GM18517 (cell line): ENCODE data around the gene CCDC50.
A peak's percentile ranks its signal among the peaks of the same experiment; 100 is the strongest.

Source experiments
- ATAC-seq: cut with Tn5 transposase; IDR thresholded peaks from one replicate; pipeline ENCODE4 v1.9.1; 2021; ENCODE audit warnings: mild to moderate bottlenecking, moderate library complexity; ENCODE audit not compliant: unreplicated experiment

CCDC50 gene

GRCh38 chr3:191345334-191345733 lies 16.1 kb downstream of the CCDC50 start:
- no peak for ATAC-seq

- no peak for ATAC-seq
These were observed 18.0 kb downstream of the CCDC50 start for GRCh38 chr3:191347228-191347627.

DNA sequence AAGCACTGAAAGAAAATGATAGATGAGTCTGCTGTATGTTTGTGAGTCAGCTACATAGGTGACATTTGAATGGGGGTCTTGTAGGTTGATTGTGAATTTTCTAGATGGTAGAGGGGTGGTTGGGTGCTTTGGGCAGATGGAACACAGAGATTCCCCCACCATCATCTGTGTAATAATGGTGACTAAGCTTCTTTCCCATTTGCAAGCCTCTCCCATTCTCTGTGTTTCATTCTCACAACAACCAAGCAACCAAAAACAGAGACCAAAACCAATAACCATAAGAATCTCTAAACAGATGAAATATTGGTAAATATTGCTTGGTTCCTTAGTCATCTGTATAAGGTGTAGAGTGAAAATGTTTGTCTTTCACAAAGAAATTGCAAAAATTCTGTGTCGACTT lies 18.9 kb downstream of the CCDC50 start:
- ATAC-seq, result no peak

DNA sequence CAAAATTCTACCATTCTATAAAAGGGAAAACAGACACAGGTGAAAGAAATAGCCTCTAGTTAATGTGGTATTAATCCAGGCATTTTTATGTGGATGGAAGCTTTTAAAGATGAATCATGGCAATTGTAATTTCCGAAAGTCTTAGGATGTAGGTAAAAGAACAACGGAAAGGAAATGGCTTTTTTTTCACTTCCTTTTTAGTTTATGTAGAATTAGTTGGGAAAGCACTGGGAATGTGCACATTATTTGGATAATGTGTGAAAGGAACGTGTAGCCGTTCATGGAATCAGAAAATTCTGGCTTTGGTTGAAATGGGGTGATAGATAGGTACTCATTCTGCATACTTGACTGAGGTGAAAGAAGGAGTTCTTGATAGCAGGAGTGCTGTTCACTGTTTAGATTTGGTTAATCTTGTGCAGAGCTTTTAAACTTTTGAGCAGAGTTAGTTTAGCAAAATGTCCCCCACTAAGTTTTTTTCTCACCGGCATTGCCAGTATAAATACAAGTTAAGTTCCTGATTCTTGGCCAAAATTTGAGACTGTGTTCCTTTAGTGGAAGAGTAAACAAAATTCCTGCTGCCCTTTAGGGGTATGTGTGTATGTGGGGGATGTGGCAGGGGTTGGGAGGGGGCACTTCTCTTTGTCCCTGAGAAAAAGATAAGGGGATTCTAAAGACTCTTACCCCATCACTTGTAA lies 21.3 kb downstream of the CCDC50 start:
- no peak for ATAC-seq

- ATAC-seq, result no peak
These were observed 22.8 kb downstream of the CCDC50 start for GRCh38 chr3:191352014-191352413.

- ATAC-seq, result peak; percentile 40
These were observed 24.0 kb downstream of the CCDC50 start for GRCh38 chr3:191353022-191353777.

DNA sequence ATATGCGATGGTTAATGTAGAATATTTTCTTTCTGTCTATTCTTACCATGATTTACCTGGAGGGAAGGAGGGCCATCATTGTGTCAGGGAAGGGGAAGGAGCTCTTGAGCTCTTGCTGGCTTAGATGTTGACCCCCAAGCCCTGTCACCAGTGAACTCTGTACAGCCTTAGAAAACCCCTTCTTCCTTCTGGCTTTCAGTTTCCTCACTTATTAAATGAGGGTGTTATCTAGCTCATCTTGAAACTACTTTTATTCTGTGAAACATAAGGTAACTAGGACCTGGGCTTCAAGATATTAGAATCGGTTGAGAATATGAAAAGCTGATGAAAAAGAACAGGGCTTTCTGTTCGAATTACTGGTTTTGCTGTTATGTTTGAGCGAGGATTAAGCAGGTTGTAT lies 26.2 kb downstream of the CCDC50 start:
- peak; percentile 81 for ATAC-seq

DNA sequence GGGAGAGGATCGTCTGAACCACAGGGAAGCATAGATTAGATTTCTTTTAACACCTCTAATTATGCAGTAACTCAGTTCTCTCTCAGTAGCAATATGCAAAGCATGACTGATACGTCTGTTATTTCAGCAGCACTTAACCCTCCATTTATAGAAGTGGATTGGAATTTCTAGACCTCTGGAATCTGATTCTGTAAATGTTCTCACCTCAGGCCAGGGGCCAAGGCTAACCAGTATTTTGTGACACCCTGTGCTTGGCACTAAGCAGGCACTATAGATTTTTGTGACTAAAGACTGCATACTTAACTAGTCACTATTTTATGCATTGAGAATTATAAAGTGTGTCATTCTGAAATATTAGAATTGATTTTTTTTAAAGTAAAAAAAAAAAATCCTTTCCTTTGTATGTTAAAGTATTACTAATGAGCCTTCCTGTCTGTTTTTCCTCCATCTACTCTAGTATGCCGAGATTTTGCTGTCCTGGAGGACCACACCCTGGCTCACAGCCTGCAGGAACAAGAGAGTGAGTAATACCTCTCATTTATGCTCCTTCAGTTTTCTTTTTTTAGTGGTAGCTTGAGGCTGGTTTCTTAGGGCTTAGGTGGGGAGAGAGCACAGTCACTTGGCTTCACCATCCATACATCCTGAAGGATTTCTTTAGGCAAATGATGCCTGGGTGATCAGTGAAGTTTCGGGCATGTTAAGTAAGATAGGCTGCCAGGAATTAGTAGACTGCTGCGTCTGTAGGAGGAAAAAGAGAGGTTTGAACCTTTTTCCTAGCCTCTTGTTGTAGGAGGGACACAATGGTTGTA lies 27.6 kb downstream of the CCDC50 start:
- ATAC-seq, result no peak

DNA sequence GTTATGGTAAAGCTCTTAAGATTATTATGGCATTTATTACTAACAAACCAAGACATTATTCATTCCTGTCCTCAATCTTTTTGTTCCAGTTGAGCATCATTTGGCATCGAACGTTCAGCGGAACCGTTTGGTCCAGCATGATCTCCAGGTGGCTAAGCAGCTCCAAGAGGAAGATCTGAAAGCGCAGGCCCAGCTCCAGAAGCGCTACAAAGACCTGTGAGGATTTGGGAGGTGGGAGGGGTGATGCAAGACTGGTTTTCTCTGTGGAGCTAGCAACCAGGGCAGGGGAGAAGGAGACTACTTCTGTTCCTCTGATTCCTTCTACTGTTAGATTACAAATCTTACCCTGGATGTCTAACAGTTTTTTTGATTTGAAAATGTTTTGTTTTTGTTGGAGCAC lies 28.7 kb downstream of the CCDC50 start:
- ATAC-seq, result no peak

DNA sequence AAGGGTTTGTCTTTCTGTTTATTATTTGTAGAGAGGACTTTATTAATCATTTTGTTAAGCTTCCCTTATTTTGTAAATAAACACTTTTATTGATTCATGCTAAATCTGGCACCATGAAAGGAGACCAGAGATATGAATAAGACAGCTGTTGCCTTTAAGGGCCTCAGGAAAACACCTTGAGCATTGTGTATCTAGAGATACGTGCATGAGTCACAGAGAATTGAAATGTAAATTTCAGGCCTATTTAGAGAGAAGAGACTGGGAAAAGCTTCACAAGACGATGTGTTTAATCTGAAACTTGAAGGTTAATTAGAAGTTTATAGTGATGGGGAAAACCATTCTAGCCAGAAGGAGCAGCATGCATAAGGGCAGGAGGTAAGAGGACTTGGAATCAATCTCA lies 29.7 kb downstream of the CCDC50 start:
- ATAC-seq, result no peak

DNA sequence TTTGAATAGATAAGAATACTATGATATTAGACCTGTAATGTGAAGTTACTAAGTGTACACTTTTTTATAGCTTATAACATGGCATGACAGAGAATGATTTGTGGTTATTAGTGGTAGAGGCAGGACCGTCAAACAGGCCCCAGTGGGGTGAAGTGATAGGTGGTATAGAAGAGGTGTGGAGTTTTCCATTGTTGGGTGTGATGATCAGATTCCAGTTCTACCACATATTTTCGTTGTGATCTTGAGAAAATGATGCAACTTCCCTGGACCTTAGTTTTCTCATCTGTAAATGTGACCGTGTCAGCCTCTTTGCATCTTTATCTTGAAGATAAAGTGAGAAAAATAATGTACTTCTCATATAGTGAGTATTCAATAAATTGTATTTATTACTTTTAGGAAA lies 31.4 kb downstream of the CCDC50 start:
- ATAC-seq, result no peak

DNA sequence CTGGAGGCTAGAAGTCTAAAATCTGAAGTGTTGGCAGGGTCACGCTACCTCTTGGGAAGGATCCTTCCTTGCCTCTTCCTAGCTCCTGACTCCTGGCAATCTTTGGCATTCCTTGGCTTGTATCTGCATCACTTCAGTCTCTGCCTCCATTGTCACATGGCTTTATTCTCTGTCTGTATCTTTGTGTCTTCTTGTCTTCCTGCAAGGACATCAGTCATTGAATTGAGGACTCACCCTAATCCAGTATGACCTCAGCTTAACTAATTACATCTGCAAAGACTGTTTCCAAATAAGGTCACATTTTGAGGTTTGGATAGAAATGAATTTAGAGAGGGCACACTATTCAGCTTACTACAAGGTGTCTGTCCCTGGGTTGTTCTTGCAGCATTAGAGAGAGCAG lies 32.3 kb downstream of the CCDC50 start:
- no peak for ATAC-seq

- no peak for ATAC-seq
These were observed 32.8 kb downstream of the CCDC50 start for GRCh38 chr3:191362037-191362436.

DNA sequence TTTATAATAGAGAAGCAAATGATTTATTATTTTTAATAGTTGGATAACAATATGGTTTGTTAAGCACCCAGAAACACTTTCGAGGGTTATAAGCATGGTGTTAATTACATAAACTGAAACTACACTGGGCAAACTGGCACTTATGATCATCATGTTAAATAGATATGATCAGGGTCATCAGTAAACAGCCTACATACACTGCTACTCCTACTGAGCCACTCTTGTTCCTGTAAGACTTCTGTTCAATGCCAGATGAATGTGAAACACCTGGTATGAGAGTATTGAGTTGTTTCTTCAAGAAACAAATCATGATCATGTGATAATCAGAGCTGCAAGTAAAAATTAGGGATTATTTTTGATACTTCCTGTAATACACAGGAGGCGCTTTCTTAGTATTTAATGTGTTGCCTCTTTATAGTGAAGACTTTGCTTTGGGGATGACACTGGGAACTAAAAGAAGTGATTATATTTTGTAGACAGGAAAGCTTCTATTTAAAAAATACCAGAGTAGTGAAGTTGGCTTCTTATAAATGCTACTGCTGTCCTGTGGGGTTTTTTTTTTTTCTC lies 33.4 kb downstream of the CCDC50 start:
- no peak for ATAC-seq

GRCh38 chr3:191363221-191363620 lies 34.0 kb downstream of the CCDC50 start:
- ATAC-seq, result no peak

- ATAC-seq, result no peak
These were observed 37.5 kb downstream of the CCDC50 start for GRCh38 chr3:191366675-191367074.

DNA sequence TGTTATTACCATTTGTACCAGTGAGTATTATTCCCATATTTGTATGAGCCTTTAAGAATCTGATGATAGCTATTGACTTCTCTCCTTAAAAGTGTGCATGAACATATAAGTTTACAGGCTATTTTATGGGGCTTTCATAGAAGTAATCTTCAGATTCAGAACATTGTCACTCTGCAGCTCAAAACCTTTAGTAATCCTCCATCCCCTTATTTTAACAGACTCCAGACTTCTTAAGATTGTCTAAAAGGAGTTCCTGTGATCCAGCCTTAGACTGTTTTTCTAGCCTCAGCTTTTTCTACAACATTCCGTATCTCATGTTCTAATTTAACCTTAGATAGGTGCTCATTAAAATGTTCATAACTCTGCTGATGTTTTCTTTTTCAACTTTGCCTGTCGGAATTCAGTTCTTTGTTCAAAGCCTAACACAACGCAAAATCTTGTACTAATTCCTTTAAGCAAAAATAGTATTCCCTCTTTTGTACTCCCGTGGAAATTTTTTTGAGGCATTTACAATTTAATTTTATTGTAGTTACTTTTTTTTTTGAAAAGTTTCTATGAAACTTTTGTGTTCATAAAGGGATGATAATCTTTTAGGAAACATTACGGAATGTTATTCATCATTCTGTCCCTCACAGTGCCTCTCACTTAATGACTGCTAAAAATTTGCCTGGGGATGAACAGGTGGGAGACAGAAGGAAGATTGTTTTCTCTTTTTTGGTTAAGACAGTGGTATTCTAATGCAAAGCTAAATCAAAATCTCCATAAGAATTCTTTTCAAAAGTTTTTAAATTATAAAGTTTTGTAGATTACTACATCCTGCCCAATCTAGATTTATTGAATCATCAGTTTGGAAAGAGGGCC lies 39.8 kb downstream of the CCDC50 start:
- ATAC-seq, result no peak

- no peak for ATAC-seq
These were observed 40.4 kb downstream of the CCDC50 start for GRCh38 chr3:191369616-191370010.

DNA sequence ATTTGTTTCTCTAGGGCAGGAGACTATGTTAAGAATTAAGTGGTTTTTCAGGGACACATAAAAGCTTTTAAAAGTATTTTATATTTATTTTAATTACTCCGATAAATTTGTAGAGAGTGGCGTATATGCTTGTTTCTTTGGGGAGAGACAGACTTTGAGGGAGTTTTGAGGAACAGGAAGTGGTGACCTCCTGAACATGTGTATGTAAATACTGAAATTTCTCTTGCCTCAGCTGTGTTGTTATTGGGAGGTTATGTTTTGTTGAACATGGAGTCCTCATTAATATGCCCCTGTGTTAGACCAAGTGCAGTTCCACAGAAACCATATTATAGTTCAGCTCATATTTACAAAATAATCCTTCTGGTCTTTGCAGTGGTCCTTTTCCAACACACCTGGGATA lies 42.9 kb downstream of the CCDC50 start:
- no peak for ATAC-seq

DNA sequence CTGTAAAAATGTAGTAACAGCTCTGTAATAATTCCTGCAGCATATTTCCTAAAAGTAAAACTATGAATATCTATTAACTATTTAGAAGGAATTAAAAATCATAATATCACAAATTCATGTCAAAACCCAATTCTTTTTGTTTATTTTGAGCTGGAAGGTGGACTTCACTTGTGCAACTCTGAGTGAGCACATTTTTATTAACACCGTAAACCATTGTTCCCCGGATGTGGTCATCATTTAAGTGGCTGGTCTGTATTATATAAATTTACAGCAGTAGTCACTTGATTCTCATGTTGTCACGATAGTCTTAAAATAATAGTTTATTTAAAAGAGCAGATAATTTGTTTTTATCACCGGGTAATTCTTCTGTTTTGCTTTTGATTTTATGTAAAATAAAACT lies 44.1 kb downstream of the CCDC50 start:
- ATAC-seq, result no peak
